HL-60/S4 (cell line): ENCODE results near the gene VMAC.

Source experiments
- in situ Hi-C: fragments of 300-500 bp; cut with MboI; formaldehyde crosslinking; loops from 2 replicates; pipeline ENCODE4 v1.14.3; 2022; ENCODE audit warnings: low sequenced_read_pairs

Gene VMAC

DNA sequence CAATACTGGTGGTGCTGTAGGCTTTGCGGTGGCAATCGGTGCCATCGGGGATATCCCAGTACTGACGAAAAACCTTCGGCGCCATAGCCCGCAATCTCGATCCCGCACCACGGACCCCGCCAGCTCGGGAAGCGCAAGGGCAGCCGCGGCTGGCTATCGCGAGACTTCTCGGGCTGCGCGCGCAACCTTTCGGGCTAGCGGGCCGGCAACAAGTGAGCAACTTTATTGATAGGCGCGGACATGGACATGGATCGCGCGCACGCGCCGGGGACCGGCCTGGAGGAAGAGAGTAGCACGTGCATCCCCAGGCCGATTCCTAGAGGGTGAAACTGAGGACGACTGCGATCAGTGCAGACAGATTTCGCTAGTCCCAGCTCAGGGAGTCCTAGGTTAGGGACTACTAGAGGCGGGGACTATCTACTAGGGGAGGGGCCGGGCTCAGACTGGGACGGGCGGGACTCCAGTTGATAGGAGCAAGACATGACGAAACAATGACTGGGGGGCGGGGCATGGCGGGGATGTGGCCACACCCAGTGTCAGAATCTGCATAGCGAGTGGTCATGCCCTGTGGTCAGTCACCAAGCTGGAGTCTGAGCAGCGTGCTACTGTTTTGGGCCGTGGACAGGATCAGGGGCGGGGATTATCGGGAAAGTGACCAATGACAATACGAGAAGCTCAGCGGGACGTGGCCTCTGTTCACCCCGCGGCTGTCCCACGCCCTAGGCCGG lies 884 bp upstream of the VMAC start, which contains the start of gene NDUFA11:
NDUFA11 (minus strand) TSS at position 167 of the 728 bp plus-strand sequence; CDS start at position 85, 82 bp downstream.
- in situ Hi-C loops = no loop called here

DNA sequence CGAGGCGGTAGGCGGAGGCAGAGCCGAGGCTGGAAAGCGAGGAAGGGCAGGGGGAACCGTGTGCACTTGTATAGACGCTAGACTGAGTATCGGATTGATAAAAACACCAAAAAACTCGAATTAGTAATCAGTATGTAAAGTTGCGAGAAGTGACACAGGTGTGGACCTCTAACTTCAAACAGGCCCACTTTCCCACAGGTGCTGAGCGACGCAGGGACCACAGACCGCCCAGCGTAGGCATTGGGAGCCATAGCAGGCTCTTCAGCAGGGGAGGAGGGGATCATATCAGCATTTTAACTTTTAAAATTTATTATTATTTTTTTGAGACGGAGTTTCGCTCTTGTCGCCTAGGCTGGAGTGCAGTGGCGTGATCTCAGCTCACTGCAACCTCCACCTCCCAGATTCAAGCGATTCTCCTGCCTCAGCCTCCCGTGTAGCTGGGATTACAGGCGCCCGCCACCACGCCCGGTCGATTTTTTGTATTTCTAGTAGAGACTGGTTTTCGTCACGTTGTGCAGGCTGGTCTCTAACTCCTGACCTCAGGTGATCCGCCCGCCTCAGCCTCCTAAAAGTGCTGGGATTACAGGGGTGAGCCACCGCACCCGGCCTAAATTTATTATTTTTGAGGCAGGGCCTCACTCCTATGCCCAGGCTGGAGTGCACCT lies 574 bp downstream of the VMAC start:
- in situ Hi-C loops = no loop called here

DNA sequence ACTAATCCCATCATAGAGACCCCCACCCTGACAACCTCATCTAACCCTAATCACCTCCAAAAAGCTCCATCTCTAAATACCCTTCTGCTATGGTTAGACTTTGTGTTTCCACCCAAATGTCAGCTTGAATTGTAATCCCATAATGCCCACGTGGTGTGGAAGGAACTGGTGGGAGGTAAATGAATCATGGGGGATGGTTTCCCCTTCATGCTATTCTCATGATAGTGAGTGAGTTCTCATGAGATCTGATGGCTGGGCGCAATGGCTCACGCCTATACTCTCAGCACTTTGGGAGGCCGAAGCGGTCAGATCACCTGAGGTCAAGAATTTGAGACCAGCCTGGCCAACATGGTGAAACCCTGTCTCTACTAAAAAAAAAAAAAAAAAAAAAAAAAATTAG lies 2.6 kb downstream of the VMAC start:
- in situ Hi-C loops = no loop called here

DNA sequence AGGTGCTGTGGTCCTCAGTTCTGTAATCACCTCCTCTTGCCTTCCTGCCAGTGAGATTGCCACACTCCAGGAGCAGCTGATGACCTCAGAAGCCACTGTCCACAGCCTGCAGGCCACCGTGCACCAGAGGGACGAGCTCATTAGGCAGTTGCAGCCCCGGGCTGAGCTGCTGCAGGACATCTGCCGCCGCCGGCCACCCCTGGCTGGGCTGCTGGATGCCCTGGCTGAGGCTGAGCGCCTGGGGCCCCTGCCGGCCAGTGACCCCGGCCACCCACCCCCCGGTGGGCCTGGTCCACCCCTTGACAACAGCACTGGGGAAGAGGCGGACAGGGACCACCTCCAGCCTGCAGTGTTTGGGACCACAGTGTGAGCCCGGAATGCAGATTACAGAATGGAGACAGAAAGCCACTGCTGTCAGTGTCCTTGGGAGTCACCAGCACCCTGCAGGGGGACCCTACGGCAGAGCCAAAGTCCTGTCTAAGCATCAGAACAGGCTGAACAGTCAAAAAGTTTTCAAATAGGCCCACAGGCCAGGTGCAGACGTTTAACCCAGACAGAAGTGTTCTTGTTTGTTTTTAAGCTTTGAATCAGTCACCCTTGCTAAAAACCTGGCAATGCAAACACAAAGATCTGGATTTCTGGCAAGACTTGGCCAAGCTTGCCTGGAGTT lies 4.2 kb downstream of the VMAC start:
- in situ Hi-C loops = no loop called here

DNA sequence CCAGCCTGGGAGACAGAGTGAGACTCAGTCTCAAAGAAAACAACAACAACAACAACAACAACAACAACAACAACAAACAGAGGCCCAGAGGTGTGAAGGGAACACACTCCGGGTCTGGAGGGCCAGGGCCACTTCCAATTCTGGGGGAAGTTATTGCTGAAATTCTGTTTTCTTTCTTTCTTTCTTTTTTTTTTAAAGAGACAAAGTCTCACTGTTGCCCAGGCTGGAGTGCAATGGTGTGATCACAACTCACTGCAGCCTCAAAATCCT lies 5.9 kb downstream of the VMAC start:
- in situ Hi-C loops = no loop called here

DNA sequence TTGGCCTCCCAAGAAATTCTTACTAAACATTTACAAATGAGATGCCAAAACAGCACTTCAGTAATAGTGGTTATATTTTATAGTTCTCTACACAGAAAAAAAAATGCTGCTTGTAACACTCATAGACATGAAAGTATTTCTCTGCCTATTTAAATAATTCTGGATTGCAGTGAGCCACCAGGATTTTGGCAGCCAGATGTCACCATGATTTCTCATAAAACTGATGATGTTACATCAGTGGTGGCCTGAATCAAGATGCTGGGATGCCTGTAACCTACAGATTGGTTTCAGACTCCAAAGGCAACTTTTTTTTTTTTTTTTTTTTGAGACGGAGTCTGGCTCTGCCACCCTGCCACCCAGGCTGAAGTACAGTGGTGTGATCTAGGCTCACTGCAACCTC lies 6.7 kb downstream of the VMAC start:
- in situ Hi-C loops = no loop called here

DNA sequence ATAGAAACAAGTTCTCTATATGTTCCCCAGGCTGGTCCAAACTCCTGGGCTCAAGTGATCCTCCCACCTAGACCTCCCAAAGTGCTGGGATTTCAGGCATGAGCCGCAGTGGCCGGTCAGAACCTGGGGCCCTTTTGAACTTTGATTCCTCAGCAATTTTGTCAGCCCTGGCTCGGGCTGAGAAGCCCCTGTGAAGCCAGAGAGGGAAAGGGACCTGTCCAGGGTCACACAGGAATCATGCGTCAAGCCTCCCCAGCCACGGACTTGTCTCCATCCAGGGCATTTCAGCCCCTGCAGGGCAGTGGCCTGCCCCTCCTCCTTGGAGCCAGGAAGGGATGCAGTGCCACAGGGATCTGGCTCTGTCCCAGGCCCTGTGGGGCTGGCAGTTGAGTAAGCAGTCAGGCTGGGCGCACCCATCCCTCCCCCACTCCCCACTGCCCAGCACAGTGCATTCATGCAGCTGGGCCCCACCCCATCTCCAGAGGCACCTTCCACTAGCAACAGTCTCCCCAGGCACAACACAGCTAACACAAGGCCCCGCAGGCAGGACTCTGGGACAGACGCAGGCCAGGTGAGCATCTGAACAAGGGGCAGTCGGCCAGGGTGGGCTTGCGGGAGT lies 9.2 kb downstream of the VMAC start, which contains the start of gene CAPS:
CAPS (plus strand) TSS at position 516 of the 619 bp plus-strand sequence. CDS start 153 bp downstream, outside the sequence.
- in situ Hi-C loops = no loop called here

DNA sequence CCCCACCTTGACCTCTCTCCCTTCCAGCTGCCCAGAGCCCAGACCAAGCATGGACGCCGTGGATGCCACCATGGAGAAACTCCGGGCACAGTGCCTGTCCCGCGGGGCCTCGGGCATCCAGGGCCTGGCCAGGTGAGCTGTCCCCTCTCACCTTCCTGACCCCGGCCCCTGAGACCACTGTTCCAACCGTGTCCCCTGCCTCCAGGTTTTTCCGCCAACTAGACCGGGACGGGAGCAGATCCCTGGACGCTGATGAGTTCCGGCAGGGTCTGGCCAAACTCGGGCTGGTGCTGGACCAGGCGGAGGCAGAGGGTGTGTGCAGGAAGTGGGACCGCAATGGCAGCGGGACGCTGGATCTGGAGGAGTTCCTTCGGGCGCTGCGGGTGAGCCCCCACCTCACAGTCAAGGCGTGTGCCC lies 9.7 kb downstream of the VMAC start:
- in situ Hi-C loops = no loop called here

DNA sequence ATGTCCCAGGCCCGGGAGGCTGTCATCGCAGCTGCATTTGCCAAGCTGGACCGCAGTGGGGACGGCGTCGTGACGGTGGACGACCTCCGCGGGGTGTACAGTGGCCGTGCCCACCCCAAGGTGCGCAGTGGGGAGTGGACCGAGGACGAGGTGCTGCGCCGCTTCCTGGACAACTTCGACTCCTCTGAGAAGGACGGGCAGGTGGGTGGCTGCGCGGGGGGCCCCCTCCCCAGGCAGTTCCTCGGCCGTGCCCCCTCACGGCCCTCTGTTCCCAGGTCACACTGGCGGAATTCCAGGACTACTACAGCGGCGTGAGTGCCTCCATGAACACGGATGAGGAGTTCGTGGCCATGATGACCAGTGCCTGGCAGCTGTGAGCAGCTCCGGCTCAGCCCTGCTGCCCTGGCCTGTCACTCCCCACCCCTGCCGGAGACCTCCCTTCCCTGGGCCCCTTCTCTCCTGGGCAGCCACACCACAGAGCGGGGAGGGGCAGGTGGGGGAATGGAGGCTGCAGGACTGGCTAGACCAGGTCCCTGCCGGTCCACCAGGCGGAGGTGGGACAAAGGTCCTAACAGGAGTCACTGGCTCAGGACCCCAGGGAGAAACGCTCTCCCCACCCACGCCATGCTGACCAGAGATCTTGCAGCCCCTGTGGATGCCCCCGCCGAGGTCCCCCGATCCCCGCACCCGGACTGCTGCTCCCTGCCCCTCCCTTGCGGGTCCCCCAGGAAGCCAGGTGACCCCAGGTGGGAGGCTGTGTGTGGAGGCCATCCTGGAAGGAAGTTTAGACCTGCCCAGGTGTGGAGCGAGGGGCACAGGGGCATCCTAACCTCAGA lies 10.5 kb downstream of the VMAC start:
- in situ Hi-C loops = no loop called here

DNA sequence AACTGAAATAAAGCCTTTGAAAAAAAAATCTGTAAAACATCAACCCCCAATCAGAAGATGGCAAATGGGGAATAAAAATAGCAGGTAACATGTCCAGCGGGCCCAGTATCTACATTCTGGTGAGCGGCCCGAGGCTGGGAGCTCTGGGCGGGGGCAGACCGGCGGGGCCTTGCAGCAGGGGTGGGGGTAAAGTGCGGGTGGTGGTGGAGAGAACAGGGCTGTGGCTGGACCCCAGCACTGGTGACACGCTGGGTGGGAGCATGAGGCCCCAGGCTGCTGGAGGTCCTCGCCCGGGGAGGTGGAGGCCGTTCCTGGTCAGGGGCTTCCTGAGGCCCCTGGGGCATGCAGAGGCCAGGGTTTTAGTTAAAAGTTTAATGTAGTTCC lies 11.1 kb downstream of the VMAC start:
- in situ Hi-C loops = no loop called here

DNA sequence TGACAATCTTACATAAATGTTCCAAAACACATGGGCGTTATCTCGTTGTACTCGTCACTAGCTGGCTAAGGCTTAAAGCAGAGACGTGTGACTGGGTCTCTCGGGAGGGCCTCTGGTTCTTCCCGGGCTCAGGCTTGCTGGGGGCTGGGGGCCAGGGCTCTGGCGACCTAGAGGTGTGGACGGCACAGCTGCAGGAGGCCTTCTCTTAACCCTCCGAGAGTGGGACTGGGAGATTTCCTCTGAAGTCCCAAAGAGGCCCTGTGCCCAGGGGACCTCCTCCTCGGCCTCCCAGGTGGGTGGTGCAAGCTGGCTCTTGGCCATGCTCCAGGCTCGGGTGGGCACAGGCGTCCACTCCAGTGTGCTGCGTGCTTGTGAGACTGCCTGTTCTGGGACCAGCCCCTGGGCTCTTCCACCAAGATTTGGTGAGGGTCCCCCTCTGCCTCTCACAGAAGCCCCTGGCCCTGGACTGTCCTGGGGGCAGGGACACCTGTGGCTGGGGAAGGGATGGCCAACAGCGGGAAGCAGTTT lies 11.6 kb downstream of the VMAC start:
- in situ Hi-C loops = no loop called here

DNA sequence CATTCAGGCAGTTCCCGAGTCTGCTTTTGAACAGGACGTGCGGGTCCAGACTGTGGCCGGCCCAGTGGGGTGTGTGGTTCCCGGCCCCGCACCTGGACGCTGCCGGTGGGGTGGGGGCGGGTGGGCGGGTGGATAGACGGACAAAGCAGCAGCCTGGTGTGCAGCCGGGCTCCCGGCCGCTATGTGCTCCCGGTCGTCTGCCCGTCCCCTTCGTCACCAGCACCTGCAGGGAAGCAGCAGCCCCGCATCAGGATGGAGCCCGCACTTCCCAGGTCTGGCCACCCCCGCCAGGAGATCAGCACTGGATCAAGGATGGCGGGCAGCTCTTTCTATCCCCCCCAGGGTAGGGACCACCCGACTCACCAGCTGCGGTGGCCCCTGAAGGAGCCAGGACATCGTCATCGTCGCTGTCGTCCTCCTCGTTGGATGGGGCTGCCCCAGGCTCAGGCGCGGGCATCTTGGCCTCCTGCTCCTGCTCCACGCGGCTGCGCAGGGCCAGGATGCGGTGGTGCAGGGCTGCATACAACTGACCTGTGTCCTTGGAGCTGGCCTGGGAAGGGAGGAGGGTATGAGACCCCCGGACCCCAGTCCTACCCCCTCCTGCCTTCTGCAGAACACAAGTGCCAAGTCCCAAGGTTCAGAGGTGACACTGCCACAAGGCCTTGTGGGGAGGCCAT lies 12.9 kb downstream of the VMAC start:
- in situ Hi-C loops = no loop called here

DNA sequence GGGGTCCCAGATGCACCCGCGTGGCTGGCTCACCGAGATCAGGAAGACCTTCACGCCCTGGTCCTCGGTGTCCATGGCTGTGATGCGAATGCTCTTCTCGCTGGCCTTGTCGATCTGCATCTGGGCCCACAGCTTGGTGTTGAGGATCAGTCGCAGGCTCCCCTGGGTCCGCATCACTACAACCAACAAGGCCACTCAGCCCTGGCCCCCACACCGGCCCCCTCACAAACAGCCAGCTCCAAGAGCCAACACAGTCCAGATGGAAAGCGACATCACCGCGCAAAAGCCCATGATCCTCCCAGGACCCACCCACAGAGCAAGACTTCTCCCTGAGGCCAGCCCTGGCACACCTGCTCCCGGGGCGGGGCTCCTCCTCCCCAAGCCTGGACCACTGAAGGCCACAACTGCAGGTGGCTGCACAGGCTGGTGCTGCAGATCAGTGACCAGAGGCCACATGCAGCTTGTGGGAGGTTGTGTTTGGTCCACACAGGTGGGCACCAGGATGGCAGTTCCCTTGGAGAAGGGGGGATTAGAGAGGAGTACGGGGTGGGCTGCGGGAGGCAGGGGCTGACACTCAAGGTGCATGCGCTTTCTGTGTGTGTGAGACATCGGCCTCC lies 13.9 kb downstream of the VMAC start:
- in situ Hi-C loops = no loop called here

DNA sequence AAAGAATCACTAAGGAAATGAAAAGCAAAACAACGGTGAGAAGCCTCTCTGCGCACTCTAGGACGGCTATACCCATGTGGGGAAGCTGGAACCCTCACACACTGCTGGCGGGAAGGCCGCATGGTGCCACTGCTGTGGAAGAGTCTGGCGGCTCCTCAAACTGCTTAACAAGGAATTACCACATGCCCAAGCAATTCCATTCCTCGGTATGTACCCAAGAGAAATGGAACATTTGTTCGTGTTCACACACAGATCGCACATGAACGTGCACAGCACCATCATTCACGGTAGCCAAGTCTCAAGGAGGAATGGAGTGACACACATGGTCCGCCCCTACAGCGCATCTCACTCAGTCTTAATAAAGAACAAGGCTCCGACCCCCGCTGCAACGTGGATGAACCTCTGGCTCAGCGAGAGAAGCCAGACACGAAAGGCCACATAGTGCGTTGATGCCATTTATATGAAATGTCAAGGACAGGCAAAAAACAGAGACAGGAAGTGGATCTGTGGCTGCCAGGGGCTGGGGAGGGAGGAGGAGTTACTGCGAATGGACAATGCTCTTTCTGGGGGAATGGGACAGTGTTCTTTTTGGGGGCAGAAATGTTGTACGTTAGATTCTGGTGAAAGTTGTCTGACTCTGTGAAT lies 17.0 kb downstream of the VMAC start:
- in situ Hi-C loops = no loop called here

DNA sequence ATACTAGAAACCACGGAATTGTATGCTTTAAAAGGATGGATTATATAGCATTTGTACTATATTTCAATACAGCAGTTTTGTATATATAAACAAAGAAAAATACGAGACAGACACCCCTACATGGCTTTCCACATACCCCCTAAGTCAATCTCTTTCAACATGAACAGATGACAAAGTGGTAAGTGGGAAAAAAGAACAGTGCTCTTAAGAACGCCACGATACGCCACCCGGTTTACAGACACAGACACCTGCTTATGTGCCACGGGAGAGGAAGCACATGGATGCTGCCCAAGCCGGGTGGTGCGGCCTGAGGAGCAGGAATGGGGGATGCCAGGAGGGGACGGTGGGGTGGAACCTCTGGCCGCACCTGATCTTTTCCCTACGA lies 17.5 kb downstream of the VMAC start:
- in situ Hi-C loops = no loop called here

DNA sequence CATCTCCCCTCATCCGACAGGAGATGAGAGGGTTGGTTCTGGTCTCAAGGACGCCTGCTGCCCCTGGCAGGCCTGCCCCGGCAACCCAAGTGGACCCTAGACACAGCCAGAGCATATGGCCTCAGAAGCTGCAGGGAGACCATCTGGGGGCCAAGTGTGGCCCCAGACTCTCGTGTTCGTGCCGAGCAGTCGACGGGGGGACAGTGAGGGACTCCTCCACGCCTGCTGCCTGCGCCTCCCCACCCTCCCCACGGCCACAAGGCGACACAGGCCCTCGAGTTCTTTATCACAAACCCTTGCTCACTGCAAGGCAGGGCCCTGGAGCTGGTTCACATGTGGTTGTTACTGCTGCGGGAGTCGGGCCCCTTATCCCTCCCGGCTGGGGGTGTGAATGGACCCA lies 18.7 kb downstream of the VMAC start:
- in situ Hi-C loops = no loop called here

DNA sequence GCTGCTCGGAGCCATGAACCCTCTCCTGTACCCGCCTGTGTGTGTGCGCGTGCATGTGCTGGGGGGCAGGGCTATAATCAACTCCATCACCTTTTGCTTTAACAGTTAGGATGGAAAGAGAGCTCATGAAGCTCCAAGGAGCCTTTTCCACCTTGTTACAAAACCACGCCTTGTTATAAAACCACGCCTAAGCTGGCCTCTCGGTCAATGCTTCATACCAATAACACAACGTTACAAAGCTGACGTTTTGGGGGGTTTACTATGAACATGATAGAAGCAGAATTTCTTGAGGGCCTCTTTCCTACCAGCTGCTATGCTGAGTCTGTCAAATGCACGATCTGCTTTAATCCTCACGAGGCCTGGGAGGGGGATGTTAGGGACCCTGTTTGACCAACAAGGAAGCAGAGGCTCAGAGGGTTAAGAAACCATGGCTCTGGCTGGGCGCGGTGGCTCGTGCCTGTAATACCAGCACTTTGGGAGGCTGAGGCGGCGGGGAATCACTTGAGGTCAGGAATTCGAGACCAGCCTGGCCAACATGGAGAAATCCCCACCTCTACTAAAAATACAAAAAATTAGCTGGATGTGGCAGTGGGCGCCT lies 21.3 kb downstream of the VMAC start:
- in situ Hi-C loops = no loop called here

DNA sequence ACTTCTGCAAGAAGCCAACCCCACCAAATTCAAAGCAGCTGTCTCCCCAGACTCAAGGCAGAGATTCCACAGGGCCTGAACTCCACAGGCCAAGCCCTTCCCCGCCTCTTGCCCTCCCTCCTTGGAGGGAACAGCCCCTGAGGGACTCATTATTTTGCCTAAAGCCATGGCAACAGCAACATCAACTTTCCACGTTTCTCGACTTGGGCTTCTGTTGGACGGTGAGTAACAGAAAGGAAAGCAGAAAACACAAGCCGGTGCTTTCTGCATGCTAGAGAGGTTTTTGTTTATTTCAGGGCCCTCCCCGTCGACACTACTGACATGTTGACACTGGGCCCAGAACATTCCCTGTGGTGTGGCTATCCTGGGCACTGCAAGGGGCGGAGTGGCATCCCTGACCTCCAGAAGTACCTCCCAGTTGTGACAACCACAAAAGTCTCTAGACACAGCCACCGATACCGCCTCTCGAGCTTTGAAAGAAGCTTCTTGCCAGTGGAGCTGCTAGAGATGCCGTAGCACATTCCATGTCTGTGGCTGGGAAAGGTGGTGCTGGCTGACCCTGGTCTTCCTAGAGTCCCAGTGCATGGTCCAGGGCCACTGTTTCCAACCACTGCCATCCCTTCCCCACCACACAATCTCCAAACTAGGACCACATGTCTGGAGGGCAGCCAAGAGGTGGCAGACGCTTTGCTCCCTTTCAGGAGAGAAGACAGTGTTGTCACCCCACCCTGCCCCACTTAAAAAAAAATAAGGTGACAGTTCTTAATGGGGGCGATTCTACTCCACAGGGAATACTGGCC lies 22.2 kb downstream of the VMAC start:
- in situ Hi-C loops = no loop called here
